Glutamatergic neuron (in vitro differentiated cells): ENCODE measurements around the gene SLC30A3. TPM values are rescaled to one million over a fixed set of nuclear protein-coding genes. Genes with fewer than 3 reads are reported as not detected.
"Not testable (repeated sequence)": the region's sequence is repeated elsewhere in the genome, so short reads cannot be mapped to it uniquely, and the experiment has no call there.

ENCODE experiments used
- DNase-seq: peaks from one replicate; pipeline ENCODE4 v3.0.0; 2022
- H3K27ac Mint-ChIP-seq: one replicate; pipeline ENCODE4 v1.8.0; 2020; ENCODE audit warnings: mild to moderate bottlenecking, mixed read lengths, inconsistent platforms; ENCODE audit not compliant: unreplicated experiment
- H3K27me3 Mint-ChIP-seq: one replicate; pipeline ENCODE4 v1.8.0; 2020; ENCODE audit warnings: mild to moderate bottlenecking, moderate library complexity, mixed read lengths, inconsistent platforms; ENCODE audit not compliant: unreplicated experiment
- H3K36me3 Mint-ChIP-seq: one replicate; pipeline ENCODE4 v1.8.0; 2020; ENCODE audit warnings: mild to moderate bottlenecking, mixed read lengths, inconsistent platforms; ENCODE audit not compliant: unreplicated experiment
- H3K4me1 Mint-ChIP-seq: one replicate; pipeline ENCODE4 v1.8.0; 2020; ENCODE audit warnings: mild to moderate bottlenecking, low read depth, mixed read lengths, inconsistent platforms; ENCODE audit not compliant: unreplicated experiment
- H3K4me3 Mint-ChIP-seq: one replicate; pipeline ENCODE4 v1.8.0; 2020; ENCODE audit warnings: mild to moderate bottlenecking, mixed read lengths, inconsistent platforms; ENCODE audit not compliant: unreplicated experiment
- H3K9me3 Mint-ChIP-seq: one replicate; pipeline ENCODE4 v1.8.0; 2020; ENCODE audit warnings: mild to moderate bottlenecking, moderate library complexity, mixed read lengths, inconsistent platforms; ENCODE audit not compliant: unreplicated experiment
- total RNA-seq: library from RNA; stranded (reverse); fragmentation: NEBNext Ultra II Directional; extraction: Animal tissue kit (Norgen Biotek cat#: 25700); gene quantifications from one replicate; pipeline ENCODE4 v1.2.1, GENCODE V29; 2021; ENCODE audit not compliant: unreplicated experiment
- TF ChIP-seq, protein P1 (sequence below): fragments of 200-600 bp; sonication (generic); IDR thresholded peaks from one replicate; pipeline ENCODE4 v1.5.0; 2021; ENCODE audit not compliant: partially characterized antibody, unreplicated experiment

SLC30A3 gene
- total RNA-seq, 1 donor from 2014 or later, result 1.3 TPM

DNA sequence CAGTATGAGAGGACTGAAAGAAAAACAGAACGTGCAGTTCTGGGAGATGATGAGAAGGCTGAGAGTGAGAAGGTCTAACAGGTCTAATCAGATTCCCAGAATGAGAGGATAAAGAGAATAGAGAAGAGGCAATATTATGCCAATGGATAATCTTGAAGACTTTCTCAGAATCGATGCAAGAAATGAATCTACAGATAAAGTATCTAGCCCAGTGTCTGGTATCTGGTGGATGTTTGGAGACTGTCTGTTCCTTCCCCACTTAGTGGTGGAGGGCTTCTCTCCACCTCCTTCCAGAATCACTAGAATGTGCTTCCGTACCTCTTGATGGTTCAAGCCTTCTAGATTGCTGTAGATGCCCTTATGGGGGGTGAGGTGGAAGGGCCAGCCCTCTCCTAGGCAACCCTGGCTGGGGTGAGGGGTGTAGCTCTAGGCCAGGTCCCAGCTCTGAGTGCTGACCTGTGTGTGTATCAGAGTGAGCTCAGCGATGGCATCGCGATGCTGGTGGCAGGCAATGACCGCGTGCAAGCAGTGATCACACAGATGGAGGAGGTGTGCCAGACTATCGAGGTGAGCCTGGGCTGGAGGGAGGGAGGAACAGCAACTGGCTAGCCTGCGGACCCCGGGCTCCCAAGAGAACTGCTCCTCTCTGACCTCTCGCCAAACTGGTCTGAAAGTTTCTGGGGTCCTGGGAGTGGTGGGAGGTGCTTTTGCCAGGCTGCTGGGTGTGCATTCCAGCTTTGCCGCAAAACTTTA is 41.8 kb upstream of the SLC30A3 start:
- peaks cover 11% of the 10 kb centered on the region for H3K27me3 Mint-ChIP-seq
- no peak overlapping the region for H3K4me3 Mint-ChIP-seq
- H3K4me1 Mint-ChIP-seq, result peaks cover 2% of the 10 kb centered on the region
- TF ChIP-seq, protein P1, sequence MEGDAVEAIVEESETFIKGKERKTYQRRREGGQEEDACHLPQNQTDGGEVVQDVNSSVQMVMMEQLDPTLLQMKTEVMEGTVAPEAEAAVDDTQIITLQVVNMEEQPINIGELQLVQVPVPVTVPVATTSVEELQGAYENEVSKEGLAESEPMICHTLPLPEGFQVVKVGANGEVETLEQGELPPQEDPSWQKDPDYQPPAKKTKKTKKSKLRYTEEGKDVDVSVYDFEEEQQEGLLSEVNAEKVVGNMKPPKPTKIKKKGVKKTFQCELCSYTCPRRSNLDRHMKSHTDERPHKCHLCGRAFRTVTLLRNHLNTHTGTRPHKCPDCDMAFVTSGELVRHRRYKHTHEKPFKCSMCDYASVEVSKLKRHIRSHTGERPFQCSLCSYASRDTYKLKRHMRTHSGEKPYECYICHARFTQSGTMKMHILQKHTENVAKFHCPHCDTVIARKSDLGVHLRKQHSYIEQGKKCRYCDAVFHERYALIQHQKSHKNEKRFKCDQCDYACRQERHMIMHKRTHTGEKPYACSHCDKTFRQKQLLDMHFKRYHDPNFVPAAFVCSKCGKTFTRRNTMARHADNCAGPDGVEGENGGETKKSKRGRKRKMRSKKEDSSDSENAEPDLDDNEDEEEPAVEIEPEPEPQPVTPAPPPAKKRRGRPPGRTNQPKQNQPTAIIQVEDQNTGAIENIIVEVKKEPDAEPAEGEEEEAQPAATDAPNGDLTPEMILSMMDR, result no peak
- H3K36me3 Mint-ChIP-seq, result peaks cover 2% of the 10 kb centered on the region
- no peak overlapping the region for H3K27ac Mint-ChIP-seq
- peaks cover 3% of the 10 kb centered on the region for H3K9me3 Mint-ChIP-seq
- DNase-seq, result no peak

DNA sequence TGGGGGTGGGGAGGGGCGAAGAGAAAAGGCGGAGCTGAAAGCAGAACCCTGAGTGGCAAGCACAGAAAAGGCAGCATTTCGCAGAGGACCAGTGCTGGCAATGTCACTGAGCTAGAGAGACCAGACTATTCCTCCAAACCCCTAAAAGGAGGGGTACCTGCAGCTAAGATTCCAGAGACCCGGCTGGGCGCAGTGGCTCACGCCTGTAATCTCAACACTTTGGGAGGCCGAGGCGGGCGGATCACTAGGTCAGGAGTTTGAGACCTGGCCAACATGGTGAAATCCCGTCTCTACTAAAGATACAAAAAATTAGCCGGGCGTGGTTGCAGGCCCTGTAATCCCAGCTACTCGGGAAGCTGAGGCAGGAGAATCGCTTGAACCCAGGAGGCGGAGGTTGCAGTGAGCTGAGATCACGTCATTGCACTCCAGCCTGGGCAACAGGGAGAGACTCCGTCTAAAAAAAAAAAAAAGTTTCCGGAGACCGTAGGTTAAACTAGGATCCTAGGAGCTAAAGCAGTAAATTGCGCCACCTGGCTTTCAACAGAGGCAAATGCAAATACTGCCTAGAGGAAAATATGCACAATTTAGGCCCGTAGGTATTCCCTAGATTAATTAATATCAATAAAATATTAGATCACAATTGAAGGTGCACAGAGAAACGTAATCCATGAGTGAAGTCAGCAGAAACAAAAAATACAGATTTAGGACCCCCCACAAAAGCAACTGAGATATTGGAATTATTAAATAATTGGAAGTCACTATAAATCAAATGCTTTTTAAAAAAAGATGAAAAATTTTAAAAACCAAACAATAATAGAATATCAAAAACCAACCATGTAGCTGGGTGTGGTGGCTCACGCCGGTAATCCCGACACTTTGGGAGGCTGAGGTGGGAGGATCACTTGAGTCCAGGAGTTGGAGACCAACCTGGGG is 40.5 kb upstream of the SLC30A3 start:
- Mint-ChIP-seq H3K27me3 (peaks cover 8% of the 10 kb centered on the region), H3K27ac (no peak overlapping the region), H3K9me3 (peaks cover 9% of the 10 kb centered on the region), H3K36me3 (no peaks in the 10 kb centered on the region), H3K4me1 (no peaks in the 10 kb centered on the region), H3K4me3 (no peak overlapping the region)
- TF ChIP-seq, protein P1, result peak; percentile 90
- DNase-seq, result peak; percentile 22

DNA sequence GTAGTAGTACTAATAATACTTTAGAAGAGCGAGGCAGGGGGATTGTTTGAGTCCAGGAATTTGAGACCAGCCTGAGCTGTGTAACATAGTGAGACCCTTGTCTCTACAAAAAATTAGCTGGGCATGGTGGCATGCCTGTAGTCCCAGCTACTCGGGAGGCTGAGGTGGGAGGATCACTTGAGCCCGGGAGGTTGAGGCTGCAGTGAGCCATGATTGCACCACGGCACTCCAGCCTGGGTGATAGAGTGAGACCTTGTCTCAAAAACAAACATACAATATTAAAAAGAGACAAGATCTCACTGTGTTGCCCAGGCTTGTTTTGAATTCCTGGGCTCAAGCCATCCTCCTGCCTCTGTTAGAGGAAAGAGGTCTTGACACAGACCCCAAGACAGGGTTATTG is 37.8 kb upstream of the SLC30A3 start:
- not testable (repeated sequence) for H3K4me3 Mint-ChIP-seq, H3K36me3 Mint-ChIP-seq, H3K9me3 Mint-ChIP-seq, H3K27ac Mint-ChIP-seq, H3K27me3 Mint-ChIP-seq, DNase-seq, H3K4me1 Mint-ChIP-seq

DNA sequence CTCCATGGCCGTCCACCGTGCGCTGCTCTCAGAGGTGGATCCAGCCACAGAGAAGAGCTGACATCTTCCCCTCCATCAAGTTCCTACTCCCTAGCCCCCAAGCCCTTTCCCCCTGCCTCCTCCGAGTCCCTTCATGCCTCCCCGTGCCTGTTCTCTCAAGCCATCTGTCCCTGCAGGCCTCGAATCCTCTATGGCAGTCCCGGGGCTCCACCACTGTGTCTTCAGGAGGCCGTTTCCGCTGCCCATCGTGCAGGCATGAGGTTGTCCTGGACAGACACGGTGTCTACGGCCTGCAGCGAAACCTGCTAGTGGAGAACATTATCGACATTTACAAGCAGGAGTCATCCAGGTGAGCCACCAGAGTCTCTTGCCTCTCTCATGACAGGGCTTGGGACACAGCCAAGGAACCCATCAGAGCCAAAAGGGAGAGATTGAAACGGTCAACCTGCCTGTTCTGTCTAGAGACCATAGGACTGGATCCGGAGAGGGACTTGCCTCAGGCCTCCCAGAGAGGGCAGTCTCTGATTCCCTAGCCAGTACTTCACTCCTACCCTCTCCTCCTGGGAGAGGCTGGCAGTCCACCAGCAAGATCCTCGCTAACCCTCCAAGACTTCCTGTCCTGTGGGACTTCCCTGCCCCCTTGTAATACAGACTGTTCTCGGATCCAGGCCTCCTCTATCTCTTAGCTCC is 35.7 kb upstream of the SLC30A3 start:
- DNase-seq, result no peak
- no peaks in the 10 kb centered on the region for H3K27me3 Mint-ChIP-seq
- H3K36me3 Mint-ChIP-seq, result no peaks in the 10 kb centered on the region
- TF ChIP-seq, protein P1, result no peak
- H3K27ac Mint-ChIP-seq, result no peak overlapping the region
- no peak overlapping the region for H3K4me3 Mint-ChIP-seq
- peaks cover 7% of the 10 kb centered on the region for H3K9me3 Mint-ChIP-seq
- H3K4me1 Mint-ChIP-seq, result no peaks in the 10 kb centered on the region

DNA sequence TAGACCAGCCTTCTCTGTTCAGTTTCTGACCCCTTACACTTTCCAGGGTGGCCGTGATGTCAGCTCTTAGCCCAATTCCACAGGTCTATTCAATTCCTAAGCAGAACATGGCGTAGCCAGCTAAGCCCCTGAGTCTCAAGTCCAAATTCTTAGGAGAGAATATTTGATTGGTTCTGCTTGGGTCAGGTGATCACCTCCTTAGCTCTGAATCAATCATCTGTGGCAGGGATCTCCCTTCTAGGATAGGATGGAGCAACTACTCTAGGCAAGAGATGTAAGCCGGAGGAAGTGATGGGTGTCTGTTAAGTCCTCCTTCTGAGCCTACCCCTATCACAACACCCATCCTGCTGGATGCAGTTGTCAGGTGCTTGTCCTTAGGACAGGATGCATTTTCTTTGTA is 34.3 kb upstream of the SLC30A3 start:
- no peak for DNase-seq
- H3K27me3 Mint-ChIP-seq, result no peaks in the 10 kb centered on the region
- H3K4me3 Mint-ChIP-seq, result no peak overlapping the region
- peaks cover 7% of the 10 kb centered on the region for H3K9me3 Mint-ChIP-seq
- H3K36me3 Mint-ChIP-seq, result no peaks in the 10 kb centered on the region
- H3K4me1 Mint-ChIP-seq, result no peaks in the 10 kb centered on the region
- TF ChIP-seq, protein P1, result no peak
- no peak overlapping the region for H3K27ac Mint-ChIP-seq
